ENCODE results near the gene DLL3. TPM values are rescaled to one million over a fixed set of nuclear protein-coding genes. Genes with fewer than 3 reads are reported as not detected.

Gene DLL3
- total and polyA plus RNA-seq, 4 donors, result not detected

DNA sequence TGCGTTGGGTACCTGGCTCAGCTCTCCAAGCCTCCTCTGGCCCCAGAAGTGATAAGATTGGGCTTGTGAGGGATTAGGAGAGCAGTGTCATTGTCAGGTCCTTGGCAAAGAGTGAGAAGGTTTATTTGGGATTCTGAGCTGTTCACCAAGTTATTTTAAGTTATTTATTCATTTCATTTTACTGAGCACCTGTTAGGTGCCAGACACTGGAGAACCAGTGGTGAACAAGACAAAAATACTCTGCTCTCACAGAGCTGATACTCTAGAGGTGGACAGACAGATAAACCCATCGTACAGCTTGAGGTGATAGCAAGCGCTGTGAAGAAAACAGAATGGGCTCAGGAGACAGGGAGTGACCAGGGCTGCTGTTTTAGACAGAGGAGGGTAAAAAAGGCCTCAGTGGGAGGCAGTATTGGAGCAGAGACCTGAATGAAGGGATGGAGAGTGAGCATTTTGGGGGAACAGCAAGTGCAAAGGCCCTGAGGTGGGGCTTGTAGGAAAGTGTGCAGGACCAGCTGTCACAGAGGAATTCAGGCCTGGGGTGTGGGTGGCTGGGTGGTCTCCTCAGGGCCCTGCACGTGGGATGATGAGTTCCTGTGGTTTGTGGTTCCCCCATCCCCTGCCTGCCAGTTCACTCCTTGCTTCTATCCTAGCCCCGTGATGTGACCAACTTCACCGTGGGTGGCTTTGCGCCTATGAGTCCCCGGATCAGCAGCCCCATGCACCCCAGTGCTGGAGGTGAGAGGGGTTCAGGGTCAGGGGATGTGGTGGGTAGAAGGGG is 26.8 kb upstream of the DLL3 start:
- H3K36me3 ChIP-seq (ENCODE audit: control insufficient read depth in 4 of 4, insufficient read depth in 3 of 4, low read depth in 1 of 4, low read length in 3 of 4), result peaks cover 37 to 93% (median 67%) of the 10 kb centered on the region in 4 donors
- H3K27ac ChIP-seq (ENCODE audit: low read depth in 1 of 2, low read length in 2 of 2), result no peak overlapping the region
- no peaks in the 10 kb centered on the region for H3K27me3 ChIP-seq (ENCODE audit: control insufficient read depth in 4 of 4, insufficient read depth in 4 of 4, low read length in 3 of 4)
- H3K4me3 ChIP-seq (ENCODE audit: low read depth in 1 of 3, low read length in 3 of 3), result no peak overlapping the region
- H3K4me1 ChIP-seq (ENCODE audit: control insufficient read depth in 4 of 4, insufficient read depth in 4 of 4, low read length in 3 of 4), result no peaks in the 10 kb centered on the region
- no peak for DNase-seq (ENCODE audit: low spot score)
- TF ChIP-seq HNF4G (IDR thresholded peaks at IDR 0.05) (no peak), SP1 (IDR thresholded peaks at IDR 0.05) (no peak), EGR1 (IDR thresholded peaks at IDR 0.05; ENCODE audit: low read depth in 2 of 2) (no peak), GABPA (IDR thresholded peaks at IDR 0.05 in 1 of 2, conservative IDR thresholded peaks at IDR 0.05 in 1 of 2) (no peak), RXRA (IDR thresholded peaks at IDR 0.05) (no peak), FOXA1 (IDR thresholded peaks at IDR 0.05) (no peak), JUND (IDR thresholded peaks at IDR 0.05) (no peak), FOXA2 (IDR thresholded peaks at IDR 0.05) (no peak), TAF1 (conservative IDR thresholded peaks at IDR 0.05) (no peak), NR2F2 (IDR thresholded peaks at IDR 0.05) (no peak), YY1 (IDR thresholded peaks at IDR 0.05) (no peak), HNF4A (conservative IDR thresholded peaks at IDR 0.05) (no peak), RAD21 (IDR thresholded peaks at IDR 0.05) (no peak)
- TF ChIP-seq, protein P1, sequence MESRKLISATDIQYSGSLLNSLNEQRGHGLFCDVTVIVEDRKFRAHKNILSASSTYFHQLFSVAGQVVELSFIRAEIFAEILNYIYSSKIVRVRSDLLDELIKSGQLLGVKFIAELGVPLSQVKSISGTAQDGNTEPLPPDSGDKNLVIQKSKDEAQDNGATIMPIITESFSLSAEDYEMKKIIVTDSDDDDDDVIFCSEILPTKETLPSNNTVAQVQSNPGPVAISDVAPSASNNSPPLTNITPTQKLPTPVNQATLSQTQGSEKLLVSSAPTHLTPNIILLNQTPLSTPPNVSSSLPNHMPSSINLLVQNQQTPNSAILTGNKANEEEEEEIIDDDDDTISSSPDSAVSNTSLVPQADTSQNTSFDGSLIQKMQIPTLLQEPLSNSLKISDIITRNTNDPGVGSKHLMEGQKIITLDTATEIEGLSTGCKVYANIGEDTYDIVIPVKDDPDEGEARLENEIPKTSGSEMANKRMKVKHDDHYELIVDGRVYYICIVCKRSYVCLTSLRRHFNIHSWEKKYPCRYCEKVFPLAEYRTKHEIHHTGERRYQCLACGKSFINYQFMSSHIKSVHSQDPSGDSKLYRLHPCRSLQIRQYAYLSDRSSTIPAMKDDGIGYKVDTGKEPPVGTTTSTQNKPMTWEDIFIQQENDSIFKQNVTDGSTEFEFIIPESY (IDR thresholded peaks at IDR 0.05), result no peak
- TF ChIP-seq, protein P2, sequence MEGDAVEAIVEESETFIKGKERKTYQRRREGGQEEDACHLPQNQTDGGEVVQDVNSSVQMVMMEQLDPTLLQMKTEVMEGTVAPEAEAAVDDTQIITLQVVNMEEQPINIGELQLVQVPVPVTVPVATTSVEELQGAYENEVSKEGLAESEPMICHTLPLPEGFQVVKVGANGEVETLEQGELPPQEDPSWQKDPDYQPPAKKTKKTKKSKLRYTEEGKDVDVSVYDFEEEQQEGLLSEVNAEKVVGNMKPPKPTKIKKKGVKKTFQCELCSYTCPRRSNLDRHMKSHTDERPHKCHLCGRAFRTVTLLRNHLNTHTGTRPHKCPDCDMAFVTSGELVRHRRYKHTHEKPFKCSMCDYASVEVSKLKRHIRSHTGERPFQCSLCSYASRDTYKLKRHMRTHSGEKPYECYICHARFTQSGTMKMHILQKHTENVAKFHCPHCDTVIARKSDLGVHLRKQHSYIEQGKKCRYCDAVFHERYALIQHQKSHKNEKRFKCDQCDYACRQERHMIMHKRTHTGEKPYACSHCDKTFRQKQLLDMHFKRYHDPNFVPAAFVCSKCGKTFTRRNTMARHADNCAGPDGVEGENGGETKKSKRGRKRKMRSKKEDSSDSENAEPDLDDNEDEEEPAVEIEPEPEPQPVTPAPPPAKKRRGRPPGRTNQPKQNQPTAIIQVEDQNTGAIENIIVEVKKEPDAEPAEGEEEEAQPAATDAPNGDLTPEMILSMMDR (IDR thresholded peaks at IDR 0.05; ENCODE audit: low read depth, low read length, missing input control), result no peak
- TF ChIP-seq, protein P3, sequence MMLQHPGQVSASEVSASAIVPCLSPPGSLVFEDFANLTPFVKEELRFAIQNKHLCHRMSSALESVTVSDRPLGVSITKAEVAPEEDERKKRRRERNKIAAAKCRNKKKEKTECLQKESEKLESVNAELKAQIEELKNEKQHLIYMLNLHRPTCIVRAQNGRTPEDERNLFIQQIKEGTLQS (IDR thresholded peaks at IDR 0.05), result no peak
- TF ChIP-seq, protein P4, sequence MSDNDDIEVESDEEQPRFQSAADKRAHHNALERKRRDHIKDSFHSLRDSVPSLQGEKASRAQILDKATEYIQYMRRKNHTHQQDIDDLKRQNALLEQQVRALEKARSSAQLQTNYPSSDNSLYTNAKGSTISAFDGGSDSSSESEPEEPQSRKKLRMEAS (IDR thresholded peaks at IDR 0.05), result no peak
- TF ChIP-seq, protein P5, sequence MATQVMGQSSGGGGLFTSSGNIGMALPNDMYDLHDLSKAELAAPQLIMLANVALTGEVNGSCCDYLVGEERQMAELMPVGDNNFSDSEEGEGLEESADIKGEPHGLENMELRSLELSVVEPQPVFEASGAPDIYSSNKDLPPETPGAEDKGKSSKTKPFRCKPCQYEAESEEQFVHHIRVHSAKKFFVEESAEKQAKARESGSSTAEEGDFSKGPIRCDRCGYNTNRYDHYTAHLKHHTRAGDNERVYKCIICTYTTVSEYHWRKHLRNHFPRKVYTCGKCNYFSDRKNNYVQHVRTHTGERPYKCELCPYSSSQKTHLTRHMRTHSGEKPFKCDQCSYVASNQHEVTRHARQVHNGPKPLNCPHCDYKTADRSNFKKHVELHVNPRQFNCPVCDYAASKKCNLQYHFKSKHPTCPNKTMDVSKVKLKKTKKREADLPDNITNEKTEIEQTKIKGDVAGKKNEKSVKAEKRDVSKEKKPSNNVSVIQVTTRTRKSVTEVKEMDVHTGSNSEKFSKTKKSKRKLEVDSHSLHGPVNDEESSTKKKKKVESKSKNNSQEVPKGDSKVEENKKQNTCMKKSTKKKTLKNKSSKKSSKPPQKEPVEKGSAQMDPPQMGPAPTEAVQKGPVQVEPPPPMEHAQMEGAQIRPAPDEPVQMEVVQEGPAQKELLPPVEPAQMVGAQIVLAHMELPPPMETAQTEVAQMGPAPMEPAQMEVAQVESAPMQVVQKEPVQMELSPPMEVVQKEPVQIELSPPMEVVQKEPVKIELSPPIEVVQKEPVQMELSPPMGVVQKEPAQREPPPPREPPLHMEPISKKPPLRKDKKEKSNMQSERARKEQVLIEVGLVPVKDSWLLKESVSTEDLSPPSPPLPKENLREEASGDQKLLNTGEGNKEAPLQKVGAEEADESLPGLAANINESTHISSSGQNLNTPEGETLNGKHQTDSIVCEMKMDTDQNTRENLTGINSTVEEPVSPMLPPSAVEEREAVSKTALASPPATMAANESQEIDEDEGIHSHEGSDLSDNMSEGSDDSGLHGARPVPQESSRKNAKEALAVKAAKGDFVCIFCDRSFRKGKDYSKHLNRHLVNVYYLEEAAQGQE (IDR thresholded peaks at IDR 0.05), result no peak
- H3K9me3 ChIP-seq (ENCODE audit: control insufficient read depth in 4 of 4, low read length in 3 of 4), result no peaks in the 10 kb centered on the region
- H3K9ac ChIP-seq (ENCODE audit: low read depth in 1 of 2, low read length in 2 of 2), result no peak overlapping the region
- 91% methylated on average over 8 of the region's 8 CpGs for WGBS

Measured in liver (tissue), 9 donors.